Stimulated activated CD8-positive, alpha-beta memory T cell treated with anti-CD3 and anti-CD28 coated beads, Interleukin-12 subunit alpha, Interleukin-12 subunit beta, amount 100 ng/mL, for 24 hours (primary cell): ENCODE measurements around the gene MID1IP1.

ENCODE experiments used
- DNase-seq: peaks from one replicate; pipeline ENCODE4 v3.0.0-alpha.2; 2020; ENCODE audit errors: extremely low read depth

MID1IP1 gene

DNA sequence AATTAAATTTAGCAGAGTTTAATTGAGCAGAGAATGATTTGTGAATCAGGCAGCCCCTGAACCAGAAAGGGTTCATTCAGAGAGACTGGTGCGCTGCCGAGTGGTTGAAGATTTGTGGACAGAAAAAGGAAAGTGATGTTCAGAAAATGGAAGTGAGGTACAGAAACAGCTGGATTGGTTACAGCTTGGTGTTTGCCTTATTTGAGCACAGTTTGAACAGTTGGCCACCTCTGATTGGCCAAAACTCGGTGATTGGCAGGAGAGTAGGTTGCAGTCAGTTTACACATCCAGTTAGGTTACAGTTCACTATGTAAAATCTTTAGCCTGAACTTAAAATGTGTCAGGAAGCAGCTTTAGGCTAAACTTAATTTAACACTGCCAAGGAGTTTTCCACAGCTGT is 14.9 kb downstream of the MID1IP1 start:
- no peak for DNase-seq

DNA sequence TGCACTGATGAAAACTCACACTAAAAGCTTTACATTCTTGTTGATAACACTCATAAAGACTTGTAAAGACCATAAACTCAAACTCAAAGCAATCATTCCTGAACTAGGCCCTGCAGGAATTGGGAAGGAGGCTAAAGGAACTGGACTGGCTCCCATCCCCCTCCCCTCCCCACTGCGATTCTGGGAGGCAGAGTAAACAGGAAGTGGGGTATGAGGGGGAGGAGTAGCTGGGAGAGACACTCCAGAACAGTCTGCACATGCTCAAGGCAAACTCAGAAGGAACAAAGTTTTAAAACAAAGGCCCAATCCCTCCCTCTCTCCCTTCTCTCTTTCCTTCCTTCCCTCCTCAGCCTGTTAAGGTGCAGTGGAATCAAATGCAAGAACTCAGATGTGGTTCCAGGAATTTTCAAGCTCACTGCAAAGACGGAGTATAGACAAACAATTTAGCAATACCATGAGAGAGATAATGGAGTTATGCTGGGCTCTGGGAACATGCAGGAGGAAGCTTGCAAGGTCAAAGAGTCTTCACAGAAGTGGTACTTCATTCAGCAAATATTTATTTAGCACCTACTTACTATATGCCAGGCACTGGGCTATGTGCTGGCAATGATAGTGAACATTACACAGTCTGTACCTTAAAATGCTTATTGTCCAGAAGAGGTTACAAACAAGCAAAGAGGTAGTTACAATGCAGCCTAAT is 15.9 kb downstream of the MID1IP1 start:
- DNase-seq, result no peak

DNA sequence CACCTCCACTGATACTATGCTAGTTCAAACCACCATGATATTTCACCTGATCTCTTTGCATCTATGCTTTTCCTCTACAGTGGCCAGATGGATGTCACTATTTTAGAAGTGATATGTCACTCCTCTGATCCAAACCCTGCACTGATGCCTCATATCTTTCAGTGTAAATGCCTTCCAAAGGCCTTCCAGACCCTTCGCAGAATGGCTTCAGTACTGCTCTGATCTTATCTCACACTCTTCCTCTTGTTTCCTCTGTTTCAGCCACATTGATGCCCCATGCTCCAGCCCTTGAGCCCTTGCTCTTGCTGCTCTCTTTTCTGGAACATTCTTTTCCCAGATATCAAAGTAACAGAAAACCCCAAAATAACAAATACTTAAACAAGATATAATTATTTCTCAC is 17.9 kb downstream of the MID1IP1 start:
- no peak for DNase-seq

DNA sequence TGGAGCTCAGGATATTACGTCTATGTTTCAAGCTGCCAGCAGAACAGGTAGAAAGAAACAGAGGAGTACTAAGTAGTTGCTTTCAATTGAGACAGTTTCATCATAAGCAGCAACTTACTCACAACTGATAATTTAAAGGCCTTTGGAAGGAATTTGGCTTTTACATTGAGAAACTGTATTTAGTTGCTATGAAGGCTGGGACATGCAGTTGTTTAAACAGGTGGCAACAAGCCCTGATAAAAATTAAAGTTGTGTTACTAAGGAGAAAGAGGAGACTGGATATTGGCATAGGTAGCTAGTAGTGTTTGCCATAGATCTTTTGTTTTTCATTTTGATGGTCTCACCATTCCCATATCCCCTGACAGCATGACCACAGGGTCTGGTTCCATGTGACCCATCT is 18.4 kb downstream of the MID1IP1 start:
- no peak for DNase-seq

DNA sequence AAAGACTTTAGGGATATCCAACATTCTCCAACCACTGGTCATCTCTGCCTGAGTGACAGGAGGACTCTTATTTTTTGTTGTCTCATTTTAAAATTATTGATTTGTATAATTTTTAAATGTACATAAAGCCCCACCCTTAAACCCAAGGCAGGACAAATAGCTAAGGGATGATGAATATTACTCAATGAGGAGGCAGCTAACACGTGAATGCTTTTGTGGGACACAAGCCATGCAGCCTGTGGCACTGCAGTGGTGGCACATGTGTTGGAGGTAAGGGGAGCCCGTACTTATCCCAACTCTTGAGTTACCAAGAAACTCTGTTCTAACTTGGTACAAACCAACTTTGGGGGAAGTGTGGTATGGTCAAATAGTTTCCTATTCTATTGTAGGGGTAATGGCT is 19.5 kb downstream of the MID1IP1 start:
- DNase-seq, result no peak

DNA sequence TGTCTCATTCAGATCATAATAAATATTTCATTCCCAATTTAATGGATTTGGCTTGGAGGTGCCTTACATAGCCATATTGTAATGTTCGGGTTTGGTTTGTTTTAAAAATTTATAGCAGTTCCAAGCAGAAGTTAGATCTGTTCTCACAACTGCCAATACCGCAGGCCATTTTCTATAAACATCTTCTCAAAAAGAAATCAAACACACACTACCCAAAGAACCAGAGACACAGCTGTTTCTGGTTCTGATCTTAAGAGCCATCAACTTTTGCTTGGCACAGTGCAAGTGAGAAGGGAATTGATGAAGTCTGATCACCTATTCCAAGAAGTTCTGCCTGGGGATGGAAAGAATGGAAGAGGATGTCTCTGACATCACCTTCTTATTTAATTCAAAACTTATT is 22.9 kb downstream of the MID1IP1 start:
- no peak for DNase-seq

DNA sequence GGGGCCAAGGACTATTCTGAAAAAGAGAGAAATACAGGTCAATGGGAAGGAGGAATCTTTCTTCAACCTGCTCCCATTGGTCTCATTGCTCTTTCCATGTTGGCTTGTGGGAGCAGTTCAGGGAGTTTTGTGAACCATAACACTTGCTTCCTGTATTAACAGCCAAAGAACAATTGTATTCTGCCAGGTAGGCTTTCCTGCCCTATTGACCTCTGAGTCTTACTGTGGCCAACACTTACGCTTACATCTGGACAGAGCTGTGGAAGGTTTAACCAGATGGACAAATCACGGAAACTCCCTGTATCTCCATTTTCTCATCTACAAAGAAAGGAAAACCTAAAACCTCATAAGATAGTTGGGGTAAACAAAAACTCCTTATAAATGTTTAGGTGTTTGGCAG is 30.7 kb downstream of the MID1IP1 start:
- no peak for DNase-seq

DNA sequence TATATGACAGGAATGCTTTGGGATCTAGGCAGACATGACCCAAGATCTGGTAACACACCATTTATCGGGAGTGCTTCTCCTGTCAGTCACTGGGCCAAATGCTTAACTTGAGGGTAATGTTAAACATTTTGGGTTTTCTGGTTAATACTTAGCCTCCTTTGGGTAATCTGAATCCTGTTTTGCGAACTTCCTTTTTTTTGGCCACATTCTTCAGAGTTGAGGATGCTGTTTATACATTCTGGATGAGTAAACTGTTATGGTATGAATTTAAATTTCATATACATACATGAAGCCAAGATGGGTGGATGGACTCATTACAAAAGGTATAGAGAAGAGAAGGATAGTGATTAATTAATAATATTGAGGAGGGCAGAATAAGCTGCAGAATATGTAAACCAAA is 36.1 kb downstream of the MID1IP1 start:
- no peak for DNase-seq

DNA sequence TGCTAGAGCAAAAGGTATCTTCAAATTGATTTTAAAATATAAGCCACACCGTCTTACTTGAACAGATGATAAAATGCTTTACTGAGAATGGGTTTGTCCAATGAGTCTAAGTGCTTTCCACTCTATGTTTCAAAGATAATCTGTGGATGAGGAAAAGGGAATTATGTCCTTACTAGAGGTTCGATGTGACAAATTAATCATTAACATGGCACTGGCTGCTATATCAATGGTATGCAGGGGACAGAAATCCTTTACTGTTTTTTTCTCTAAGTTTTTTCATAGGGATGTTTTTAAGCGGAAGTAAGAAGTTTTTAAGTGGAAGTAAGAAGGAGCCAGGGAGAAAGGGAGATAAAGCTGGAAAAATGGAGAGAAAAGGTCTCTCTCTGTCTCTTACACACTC is 38.0 kb downstream of the MID1IP1 start:
- DNase-seq, result no peak

DNA sequence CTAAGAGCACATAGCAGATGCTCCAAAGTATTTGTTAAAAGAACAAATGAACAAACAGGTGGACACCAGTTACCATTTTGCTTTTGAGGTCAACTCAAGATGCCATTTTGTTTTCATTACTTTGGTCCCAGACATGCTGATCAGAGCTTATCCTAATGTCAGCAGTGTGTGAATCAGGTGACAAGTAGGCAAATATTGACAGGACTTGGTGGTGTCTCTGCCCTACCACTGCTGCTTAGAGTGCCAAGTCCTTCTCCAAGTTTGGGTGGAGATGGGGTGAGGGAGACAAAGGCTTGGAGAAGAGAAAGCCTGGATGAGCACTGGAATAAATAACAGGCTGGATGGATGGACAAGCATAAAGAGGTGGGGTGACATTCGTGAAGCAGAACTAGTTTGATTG is 38.7 kb downstream of the MID1IP1 start:
- DNase-seq, result no peak

DNA sequence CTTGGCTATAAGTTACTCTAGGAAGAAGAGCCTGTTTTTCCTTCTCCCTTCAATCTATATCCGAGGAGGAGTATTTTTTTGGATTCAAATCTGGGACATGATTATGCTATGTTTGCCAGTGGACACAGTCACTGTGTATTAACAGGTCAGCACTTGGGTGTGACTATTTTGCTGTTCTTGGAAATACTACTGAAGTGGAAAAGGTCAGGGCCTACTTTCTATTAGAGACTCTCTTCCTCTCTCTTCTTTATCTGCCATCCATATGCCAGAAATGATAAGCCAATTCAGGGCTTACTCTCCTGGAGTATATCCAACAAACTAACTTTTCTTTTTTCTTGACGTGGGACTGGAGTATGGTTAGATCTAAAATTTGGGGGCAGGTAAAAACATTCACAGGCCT is 40.5 kb downstream of the MID1IP1 start:
- DNase-seq, result no peak

DNA sequence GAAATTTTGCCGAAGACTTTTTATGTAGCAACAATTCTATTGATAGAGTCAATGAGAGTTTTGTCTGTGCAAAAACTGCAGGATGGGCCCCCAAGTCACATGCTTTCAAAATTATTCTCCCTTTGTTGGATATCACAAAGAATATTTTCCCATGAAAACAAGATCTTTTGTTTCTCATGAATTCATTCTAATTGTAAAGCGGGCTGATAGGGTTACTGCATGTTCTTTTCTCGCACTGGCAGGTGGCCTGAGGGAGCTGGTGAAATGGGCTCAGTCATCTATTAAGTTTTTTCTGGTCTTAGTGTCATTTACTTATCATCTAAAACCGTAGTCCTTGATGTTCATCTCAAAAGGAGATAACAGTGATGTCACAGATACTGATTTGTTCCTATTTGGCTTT is 44.2 kb downstream of the MID1IP1 start:
- DNase-seq, result no peak

DNA sequence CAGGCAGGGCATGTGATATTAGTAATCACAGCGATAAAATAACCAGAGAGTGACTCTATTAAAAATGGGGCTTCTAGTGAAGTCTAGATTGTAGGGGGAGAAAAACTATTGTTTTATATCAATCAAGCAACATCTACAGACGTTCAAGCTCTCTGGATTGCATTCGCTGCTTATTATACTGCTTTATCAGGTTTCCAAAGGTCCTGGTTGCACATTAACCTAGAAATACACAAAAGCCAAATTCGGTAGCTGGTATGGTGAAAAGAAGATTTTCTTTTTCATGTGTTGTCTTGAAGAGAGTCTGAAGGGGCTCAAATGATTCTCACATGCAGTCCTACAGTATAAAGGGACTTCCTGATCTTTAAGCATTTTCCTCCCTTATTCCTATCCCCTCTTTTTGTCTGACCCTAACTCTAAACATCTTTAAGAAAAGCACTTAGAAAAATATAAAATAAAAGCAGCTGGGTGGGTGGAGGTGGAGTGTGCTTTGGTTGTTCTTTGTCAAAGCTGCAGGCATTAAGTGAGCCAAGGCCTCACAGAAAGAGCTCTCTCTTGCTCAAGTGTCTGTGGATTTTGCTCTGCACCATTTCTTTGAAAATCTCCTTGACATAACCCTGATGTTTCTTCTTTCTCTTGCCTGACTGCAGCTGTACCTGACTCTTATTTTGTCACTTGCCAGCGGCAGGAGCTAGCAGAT is 46.1 kb downstream of the MID1IP1 start:
- DNase-seq, result no peak

DNA sequence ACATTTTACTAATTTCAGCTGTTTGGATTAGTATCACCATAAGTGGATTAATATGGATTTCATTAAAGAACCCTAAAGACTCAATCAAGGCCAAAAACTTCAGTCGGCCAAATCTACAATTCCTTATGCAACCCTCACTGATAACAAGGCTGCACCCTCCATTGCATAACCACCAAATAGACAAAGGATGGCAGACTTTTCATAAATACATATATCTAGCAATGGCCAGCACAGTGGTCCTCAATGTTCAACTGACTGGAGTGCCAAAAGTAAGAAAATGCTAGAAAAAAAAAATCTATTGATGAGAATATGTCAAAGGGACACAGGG is 46.6 kb downstream of the MID1IP1 start:
- DNase-seq, result no peak

DNA sequence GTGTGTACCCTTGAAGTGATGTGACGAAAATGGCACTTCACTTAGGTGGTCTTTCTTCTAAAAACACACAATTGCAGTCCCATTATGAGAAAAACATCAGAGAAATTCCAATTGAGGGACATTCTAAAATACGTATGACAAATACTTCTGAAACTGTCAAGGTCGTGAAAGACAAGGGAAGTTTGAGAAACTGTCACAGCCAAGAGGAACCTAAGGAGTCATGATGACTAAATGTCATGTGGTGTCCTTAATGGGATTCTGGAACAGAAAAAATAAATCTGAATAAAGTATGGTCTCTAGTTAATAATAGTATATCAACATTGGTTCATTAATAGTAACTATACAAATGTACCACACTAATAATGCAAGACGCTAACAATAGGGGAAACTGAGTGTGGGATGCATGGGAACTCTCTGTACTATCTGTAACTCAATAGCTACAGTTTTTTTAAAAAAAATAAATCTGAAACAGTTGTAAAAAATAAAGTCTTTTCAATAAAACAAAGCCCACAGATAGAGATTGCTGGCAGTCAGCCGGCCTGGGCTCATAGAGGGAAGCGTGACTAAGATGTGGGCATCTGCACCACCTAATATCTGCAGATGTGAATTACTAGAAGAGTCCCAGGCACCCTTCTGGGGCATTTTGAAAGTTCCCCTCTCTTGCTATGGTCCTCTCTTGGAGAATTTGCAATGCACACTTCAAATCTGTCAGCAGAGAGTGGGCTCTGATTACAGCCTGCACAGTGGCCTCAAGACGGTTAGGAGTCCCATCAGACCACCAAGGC is 47.6 kb downstream of the MID1IP1 start:
- DNase-seq, result no peak

DNA sequence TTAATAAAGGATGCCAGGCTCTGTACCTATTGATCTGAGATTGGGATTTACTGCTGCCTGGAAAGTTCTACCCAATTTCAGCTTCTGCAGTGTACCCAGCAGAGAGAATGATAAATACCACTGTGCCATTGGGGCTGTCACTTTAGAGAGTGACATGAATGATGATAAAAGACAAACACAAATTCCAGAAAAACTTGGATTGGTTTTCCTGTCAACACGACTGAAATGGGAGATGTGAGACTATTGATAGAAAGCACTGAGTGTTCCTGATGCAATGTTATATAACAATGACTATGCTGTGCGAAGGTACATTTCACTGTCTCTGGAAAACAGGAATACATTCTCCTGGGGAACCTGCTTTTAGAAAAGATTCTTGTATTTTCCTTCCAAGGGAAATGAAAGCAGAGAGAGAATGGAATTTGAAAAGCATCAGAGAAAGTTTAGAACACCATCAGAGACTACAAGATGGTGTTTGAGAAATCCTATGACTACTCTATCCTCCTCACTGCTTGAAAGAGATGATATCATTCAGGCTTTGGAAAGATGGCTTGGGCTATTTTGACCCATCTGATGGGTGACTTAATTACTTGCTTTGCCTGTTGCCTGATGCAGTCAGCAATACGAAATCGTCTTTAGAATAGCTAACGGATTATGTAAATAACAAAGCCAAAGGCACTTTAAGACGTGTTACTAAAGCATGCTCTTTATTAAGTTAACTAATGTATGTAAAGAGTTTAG is 49.7 kb downstream of the MID1IP1 start:
- no peak for DNase-seq

DNA sequence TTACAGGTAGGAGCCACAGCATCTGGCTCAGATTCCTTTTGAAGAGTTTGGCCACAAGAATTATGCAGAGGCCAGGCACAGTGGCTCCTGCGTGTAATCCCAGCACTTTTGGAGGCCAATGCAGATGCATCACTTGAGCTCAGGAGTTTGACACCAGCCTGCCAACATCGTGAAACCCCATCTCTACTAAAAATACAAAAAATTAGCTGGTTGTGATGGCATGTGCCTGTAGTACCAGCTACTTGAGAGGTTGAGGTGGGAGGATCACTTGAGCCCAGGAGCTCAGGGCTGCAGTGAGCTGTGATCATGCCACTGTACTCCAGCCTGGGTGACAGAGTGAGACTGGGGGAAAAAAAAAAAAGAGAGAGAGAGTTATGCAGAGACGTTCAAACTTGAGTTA is 53.0 kb downstream of the MID1IP1 start:
- no peak for DNase-seq
